H1 (cell line): ENCODE measurements around the gene PXDN.

Experiments
- BCL11A ChIP-seq, 2 experiments: IDR thresholded peaks; one replicate each; pipeline ENCODE4 v1.6.1; 2011; ENCODE audit warnings: low read depth in 2 of 2, low read length in 2 of 2, mild to moderate bottlenecking in 2 of 2
- CEBPB ChIP-seq: IDR thresholded peaks from 2 replicates; pipeline ENCODE4 v1.6.1; 2012; ENCODE audit warnings: low read depth, low read length
- JUN ChIP-seq: IDR thresholded peaks from 2 replicates; pipeline ENCODE4 v1.6.1; 2011; ENCODE audit warnings: low read depth, mild to moderate bottlenecking, improper control_type of control experiment, low read length
- JUND ChIP-seq: IDR thresholded peaks from 2 replicates; pipeline ENCODE4 v1.6.1; 2011; ENCODE audit warnings: mild to moderate bottlenecking, improper control_type of control experiment, low read length
- POLR2A ChIP-seq, 2 experiments: IDR thresholded peaks; 1 replicate in 1 of 2; 2 replicates in 1 of 2; pipeline ENCODE4 v1.6.1; 2011; ENCODE audit warnings: low read depth in 2 of 2, low read length in 2 of 2, mild to moderate bottlenecking in 2 of 2; ENCODE audit errors: control extremely low read depth in 1 of 2
- RXRA ChIP-seq: IDR thresholded peaks from 2 replicates; pipeline ENCODE4 v1.6.1; 2011; ENCODE audit warnings: low read depth, mild to moderate bottlenecking, low read length, moderate library complexity; ENCODE audit not compliant: insufficient read depth
- TF ChIP-seq, protein P1 (sequence below), 3 experiments: IDR thresholded peaks; 1 replicate in 2 of 3; 2 replicates in 1 of 3; pipeline versions ENCODE4 v1.5.1 to v1.6.1; 2011; ENCODE audit warnings: low read length in 3 of 3, mild to moderate bottlenecking in 3 of 3, inconsistent platforms in 2 of 3, low read depth in 1 of 3, moderate library complexity in 1 of 3; ENCODE audit not compliant: insufficient read depth in 1 of 3; ENCODE audit errors: control extremely low read depth in 1 of 3

DNA sequence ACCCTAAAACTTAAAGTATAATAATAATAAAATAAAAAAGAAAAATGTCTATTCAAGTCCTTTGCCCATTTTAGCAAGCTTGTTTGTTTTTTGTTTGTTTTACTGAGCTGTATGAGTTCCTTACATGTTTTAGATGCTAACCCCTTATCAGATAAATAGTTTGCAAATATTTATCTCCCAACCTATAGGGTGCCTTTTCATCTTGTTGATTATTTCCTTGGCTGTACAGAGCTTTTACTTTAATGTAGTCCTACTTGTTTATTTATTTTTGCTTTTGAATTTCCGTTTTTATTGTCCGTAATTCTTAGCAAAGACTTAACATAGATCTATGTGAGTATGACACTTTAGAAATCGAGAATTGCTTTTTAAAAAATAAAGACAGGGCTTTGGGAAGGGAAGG lies 17.8 kb downstream of the PXDN start:
- TF ChIP-seq BCL11A (IDR thresholded peaks at IDR 0.05; ENCODE audit: low read depth in 2 of 2, low read length in 2 of 2) (no peak), POLR2A (IDR thresholded peaks at IDR 0.05; ENCODE audit: control extremely low read depth in 1 of 2, low read depth in 2 of 2, low read length in 2 of 2) (no peak), JUN (no peak), RXRA (no peak), JUND (no peak), CEBPB (no peak)
- TF ChIP-seq, protein P1, sequence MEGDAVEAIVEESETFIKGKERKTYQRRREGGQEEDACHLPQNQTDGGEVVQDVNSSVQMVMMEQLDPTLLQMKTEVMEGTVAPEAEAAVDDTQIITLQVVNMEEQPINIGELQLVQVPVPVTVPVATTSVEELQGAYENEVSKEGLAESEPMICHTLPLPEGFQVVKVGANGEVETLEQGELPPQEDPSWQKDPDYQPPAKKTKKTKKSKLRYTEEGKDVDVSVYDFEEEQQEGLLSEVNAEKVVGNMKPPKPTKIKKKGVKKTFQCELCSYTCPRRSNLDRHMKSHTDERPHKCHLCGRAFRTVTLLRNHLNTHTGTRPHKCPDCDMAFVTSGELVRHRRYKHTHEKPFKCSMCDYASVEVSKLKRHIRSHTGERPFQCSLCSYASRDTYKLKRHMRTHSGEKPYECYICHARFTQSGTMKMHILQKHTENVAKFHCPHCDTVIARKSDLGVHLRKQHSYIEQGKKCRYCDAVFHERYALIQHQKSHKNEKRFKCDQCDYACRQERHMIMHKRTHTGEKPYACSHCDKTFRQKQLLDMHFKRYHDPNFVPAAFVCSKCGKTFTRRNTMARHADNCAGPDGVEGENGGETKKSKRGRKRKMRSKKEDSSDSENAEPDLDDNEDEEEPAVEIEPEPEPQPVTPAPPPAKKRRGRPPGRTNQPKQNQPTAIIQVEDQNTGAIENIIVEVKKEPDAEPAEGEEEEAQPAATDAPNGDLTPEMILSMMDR (IDR thresholded peaks at IDR 0.05; ENCODE audit: control extremely low read depth in 1 of 3, insufficient read depth in 1 of 3, low read depth in 1 of 3, low read length in 3 of 3) = no peak
